AG08395 (cell line): ENCODE measurements around the gene MFSD2B.
"Not testable (repeated sequence)": the region's sequence is repeated elsewhere in the genome, so short reads cannot be mapped to it uniquely, and the experiment has no call there.

Experiments
- DNase-seq: peaks from one replicate; pipeline ENCODE4 v3.0.0; 2012; ENCODE audit warnings: mixed read lengths, low spot score

The MFSD2B gene

GRCh38 chr2:24018241-24018640 is 8.4 kb downstream of the MFSD2B start:
- no peak for DNase-seq

DNA sequence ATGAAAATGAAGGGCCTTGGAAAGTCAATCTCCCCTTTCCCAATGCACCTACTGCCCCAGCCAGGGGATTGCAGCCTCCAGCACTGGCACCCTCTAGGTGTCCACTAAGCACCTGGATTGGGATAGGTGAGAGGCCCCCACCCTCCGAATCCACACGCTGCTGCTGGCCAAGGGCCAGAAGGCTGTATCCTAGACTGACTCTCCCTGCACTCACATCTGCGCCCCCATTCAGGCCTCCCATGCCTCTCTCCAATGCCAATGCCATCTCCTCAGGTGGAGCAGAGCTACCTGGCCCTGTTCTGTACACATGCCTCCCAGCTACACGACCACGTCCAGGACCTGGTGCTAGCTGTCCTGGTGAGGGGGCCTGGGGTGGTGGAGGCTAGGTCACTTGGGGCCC is 9.8 kb downstream of the MFSD2B start:
- no peak for DNase-seq

GRCh38 chr2:24020244-24020643 is 10.4 kb downstream of the MFSD2B start:
- DNase-seq, result no peak

DNA sequence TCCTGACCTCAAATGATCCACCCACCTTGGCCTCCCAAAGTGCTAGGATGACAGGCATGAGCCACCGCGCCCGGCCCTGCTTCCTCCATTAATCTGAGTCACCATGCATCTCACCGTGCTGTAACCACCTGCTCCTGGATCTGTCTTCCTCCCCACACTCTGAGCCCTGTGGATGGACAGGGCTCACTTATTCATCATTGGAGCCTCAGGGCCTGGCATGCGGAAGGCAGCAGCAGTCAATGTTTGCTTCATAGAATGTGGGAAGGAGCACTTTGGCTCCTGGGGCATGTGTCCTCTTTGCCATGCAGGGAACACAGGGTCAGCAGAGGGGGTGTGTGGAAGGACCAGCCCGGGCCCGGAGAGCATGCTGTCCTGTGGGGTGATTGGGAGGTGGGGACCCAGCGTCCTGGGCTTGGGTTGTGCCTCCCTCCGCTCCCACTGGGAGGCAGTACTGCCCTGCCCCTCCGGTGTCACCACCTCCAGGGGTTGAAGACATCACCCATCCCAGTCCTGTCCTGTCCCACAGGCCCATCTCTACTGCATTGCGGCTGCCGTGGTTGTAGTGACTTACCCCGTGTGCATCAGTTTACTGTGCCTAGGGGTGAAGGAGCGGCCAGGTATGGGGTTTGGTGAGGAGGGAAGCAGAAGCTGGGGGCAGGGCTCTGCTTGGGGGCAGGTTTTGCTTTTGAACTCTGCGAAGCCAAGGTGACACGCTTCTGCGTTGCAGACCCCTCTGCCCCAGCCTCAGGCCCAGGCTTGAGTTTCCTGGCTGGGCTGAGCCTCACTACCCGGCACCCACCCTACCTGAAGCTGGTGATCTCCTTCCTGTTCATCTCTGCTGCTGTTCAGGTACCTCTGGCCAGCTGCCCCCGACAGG is 11.5 kb downstream of the MFSD2B start:
- no peak for DNase-seq

DNA sequence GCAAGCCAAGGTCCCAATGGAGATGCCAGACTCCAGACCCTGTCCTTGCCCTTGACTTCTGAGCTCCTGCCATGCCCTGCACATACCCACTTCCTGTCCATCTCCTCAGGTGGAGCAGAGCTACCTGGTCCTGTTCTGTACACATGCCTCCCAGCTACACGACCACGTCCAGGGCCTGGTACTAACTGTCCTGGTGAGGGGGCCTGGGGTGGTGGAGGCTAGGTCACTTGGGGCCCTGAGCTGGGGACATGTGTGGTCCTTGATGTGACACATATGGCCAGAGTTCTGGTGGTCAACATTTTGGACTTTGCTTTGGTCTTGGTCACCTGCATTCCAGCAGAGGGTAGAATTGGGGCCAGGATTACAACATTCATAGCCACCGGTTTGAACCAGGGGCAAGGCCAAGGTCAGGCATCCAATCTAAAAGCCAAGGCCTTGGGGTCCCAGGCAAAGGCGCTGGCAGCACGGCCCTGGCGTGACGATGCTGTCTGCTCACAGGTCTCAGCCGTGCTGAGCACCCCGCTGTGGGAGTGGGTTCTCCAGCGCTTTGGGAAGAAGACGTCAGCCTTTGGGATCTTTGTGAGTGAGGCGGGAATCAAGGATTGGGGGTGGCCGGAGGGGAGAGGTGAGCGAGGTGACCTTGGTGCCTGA is 12.6 kb downstream of the MFSD2B start:
- DNase-seq, result no peak

DNA sequence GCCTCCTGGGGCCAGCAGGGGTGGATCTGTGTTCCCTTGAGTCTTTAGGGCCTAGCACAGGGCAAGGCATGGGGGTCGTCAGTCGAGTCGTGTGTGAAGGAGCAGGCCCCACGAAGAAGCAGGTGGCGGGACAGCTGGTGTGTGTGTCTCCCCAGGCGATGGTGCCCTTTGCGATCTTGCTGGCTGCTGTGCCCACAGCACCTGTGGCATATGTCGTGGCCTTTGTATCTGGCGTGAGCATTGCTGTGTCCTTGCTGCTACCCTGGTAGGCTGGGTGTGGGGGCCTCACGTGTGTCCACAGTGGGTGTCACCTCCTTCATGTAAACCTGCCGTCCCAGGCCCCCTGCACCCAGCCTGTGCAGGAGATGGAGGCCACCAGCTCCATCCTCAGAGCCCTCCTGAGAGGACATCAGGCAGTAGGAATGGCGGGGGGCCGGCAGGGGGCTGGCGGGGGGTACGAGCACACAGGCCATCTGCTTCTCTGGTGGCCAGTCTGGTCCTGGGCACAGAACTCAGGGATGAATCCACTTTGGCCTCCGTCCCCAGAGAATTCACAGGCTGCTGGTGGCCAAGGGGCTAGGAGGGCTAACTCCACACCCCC is 13.2 kb downstream of the MFSD2B start:
- no peak for DNase-seq

DNA sequence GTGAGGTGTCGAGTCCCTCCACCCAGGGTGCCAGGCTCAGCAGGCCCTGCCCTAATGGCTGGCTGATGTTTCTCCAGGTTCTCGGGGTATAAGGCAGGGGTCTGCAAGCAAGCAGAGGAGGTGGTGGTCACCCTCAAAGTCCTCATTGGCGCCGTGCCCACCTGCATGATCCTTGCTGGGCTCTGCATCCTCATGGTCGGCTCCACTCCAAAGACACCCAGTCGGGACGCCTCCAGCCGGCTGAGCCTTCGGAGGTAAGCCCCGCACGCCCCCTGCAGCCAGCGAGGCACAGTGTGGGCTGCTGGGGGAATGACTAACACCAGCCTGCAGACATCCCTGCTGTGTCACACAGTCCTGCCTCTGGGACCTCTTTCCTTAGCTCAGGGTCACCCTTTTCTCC is 14.1 kb downstream of the MFSD2B start:
- DNase-seq, result peak; percentile 44

- no peak for DNase-seq
Observed at GRCh38 chr2:24024996-24025663, 15.2 kb downstream of the MFSD2B start.

DNA sequence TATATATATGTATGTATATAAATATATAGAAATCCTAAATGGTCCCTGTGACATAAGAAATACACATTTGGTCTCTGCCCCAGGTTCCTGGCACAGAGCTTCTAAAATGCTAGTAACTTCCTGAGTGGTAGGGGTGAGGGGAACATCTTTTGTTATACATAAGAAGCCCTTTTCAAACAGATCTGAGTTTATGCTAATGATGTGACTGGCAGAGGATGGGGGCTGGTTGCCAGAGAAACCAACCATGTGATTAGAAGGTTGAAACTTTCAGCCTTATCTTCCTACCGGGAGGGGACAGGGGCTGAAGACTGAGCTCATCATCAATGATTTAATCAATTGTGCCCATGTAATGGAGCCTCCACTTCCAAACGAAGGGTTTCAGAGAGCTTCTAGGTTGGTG is 16.3 kb downstream of the MFSD2B start:
- no peak for DNase-seq

DNA sequence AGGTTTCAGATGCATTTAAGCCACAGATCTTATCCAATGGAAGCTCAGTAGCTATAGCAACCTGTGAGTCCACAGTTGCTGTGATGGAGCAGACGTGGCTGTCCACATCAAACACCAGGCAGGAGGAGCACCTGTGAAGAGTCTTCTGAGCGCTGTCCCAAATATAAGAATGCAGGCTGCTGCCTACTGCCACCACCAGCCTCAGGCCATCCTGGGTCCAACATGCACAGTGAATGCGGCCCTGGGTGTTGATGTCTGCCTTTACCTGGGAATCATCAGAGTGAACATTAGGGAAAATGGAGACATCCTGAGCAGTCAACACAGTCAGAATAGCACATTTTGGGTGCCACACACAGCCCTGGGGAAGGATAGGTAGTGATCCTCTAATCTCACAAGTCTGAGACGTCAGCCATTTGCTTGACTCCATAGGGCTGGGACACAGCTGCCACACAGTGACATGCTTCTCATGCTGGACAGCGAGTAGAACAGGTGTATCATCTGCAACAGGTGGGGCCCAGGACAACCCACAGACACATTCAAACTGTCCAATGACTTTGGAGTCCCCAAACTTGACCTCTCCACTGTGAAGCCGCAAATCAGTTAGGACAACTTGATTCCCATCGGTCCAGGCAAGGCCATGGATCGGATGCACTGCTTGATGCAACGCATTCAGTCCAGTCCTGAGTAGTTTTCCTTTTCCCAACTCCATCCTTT is 29.1 kb downstream of the MFSD2B start:
- no peak for DNase-seq

DNA sequence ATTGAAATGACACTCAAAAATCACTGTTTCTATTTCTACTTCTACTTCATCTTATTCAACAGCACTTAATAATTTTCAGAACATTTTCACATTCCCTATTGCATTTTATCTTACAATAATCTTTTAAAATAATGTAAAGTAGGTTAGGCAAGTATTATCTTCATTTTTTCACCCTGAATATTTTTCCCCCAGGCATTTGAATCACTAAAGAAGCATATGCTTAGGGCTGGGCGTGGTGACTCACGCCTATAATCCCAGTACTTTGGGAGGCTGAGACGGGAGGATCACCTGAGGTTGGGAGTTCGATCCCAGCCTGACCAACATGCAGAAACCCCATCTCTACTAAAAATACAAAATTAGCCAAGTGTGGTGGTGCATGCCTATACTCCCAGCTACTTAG is 30.6 kb downstream of the MFSD2B start:
- no peak for DNase-seq

DNA sequence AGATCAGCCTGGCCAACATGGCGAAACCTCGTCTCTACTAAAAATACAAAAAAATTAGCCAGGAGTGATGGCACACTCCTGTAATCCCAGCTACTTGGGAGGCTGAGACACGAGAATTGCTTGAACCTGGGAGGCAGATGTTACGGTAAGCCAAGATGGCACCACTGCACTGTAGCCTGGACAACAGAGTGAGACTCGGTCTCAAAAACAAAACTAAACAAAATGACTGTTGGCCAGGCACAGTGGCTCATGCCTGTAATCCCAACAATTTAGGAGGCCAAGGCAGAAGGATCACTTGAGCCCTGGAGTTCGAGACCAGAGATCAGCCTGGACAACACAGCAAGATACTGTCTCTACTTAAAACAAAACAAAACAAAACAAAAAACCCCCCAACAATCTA is 33.2 kb downstream of the MFSD2B start:
- not testable (repeated sequence) for DNase-seq

DNA sequence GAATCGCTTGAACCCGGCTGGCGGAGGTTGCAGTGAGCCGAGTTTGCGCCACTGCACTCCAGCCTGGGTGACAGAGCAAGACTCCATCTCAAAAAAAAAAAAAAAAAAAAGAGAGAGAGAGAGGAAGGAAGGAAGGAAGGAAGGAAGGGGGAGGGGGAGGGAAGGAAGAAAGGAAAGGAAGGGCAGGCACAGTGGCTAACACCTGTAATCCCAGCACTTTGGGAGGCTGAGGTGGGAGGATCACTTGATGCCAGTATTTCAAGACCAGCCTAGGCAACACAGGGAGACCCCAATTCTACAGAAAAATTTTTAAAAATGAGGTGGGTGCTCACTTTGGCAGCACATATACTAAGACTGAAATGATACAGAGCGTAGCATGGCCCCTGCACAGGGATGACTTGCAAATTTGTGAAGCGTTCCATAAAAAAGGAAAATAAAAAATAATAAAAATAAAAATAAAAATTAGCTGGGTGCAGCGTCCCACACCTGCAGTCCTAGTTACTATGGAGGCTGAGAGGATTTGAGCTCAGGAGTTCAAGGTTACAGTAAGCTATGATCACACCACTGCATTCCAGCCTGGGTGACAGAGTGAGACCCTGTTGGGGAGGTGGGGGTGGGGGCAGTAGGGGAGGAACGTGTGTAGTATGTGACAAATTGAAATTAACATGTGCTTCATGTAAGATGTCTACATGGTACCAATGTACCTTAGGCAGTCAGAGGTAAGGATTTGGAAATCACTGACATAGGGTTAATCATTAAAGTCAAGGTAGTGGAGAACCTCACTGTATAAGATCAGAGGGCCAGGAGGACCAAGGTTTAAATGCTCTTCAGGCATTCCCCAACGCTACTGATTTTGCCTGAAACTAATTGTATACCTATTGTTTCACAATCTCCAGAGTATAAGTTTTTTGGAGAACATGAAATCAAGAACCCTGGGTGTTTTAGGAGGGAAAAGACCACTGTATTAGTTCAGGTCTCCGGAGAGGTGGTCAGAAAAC is 35.9 kb downstream of the MFSD2B start:
- no peak for DNase-seq

DNA sequence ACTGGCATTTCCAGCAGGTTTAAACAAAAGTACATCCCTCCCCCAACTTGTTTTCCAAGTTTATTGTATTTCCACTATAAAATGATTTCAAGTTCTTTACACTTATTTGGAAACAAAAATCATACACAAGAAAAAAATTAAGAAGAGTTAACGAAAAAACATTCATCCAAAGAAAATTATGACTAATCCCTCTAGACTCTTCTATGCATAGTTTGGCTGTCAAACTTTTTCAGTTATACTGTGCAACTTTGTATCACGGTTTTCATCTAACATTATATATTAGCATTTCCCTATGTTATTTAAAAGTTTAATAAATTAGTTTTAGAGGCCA is 36.7 kb downstream of the MFSD2B start:
- peak; percentile 7 for DNase-seq

- peak; percentile 97 for DNase-seq
Observed at GRCh38 chr2:24046930-24047702, 37.2 kb downstream of the MFSD2B start, which contains the start of gene WDCP. Gene WDCP, minus strand, starts transcription at chr2:24047391. Its CDS starts 7,897 bp downstream, at chr2:24039494.

- DNase-seq, result no peak
Observed at GRCh38 chr2:24047703-24048033, 37.8 kb downstream of the MFSD2B start.

GRCh38 chr2:24048769-24049484 is 39.0 kb downstream of the MFSD2B start:
- DNase-seq, result no peak

DNA sequence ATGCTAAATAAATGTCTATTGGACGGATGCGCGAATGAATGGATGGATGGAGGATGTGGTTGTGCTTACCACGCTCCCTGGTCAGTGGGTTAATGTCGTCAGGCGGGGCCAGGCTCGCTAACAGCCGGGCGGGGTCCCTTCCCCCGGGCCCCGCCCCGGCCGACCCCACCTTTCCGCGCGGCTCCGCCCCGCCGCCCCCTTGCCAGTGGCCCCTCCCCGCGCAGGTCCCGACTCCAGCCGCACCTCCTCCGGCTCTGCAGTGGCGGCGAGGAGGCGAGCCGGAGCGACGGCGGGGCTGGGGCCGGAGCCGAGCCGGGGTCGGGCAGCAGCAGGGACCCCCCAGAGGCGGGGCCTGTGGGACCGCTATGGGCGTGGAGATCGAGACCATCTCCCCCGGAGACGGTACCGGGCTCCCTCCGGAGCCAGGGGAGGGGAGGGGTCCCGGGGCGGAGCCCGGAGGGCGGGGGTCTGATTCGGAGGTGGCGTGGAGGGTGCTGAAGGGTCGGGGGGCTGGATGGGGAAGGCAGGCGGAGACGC is 39.7 kb downstream of the MFSD2B start, which contains the start of gene FKBP1B:
FKBP1B (plus strand) TSS at position 257 of the 537 bp plus-strand sequence; CDS start at position 366, 109 bp downstream.
- peak; percentile 49 for DNase-seq
